Gastrocnemius medialis (tissue), 4 donors: Measurements from ENCODE around the gene NTM.

Experiments used
- POLR2A ChIP-seq, 2 donors: fragments of 450-650 bp; IDR thresholded peaks; one replicate each; pipeline ENCODE4 v1.6.1; 2017; ENCODE audit warnings: antibody characterized with exemption in 2 of 2, mild to moderate bottlenecking in 2 of 2, moderate library complexity in 2 of 2
- TF ChIP-seq, protein P1 (sequence below), 5 experiments: fragments of 450-650 bp in 3 of 5; fragments of 200-600 bp in 2 of 5; sonication (generic) in 2 of 5; IDR thresholded peaks in 4 of 5; conservative IDR thresholded peaks in 1 of 5; 1 replicate in 4 of 5; 2 replicates in 1 of 5; pipeline ENCODE4 v1.5.1; 2016 to 2019; ENCODE audit warnings: antibody characterized with exemption in 5 of 5, mild to moderate bottlenecking in 3 of 5, moderate library complexity in 3 of 5

DNA sequence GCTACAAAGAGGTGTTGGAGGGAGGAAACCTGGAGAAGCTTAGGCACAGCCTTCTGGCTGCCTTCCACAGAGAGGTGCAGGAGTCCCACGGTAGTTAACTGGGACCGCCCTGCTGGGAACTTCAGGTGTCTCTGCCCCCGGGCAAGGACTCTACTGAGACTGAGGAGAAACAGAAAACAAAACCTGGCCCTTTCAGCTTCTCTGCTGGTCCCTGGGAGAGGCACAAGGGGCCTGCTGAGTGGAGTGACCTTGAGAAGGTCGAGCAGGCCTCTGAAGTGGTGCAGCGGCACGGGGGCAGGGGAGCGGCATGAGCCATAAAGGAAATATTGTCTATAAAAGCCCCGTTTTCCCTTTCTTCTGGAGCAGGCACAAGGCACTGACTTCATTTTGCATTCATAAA, 38.9 kb downstream of the NTM start:
- TF ChIP-seq, protein P1, sequence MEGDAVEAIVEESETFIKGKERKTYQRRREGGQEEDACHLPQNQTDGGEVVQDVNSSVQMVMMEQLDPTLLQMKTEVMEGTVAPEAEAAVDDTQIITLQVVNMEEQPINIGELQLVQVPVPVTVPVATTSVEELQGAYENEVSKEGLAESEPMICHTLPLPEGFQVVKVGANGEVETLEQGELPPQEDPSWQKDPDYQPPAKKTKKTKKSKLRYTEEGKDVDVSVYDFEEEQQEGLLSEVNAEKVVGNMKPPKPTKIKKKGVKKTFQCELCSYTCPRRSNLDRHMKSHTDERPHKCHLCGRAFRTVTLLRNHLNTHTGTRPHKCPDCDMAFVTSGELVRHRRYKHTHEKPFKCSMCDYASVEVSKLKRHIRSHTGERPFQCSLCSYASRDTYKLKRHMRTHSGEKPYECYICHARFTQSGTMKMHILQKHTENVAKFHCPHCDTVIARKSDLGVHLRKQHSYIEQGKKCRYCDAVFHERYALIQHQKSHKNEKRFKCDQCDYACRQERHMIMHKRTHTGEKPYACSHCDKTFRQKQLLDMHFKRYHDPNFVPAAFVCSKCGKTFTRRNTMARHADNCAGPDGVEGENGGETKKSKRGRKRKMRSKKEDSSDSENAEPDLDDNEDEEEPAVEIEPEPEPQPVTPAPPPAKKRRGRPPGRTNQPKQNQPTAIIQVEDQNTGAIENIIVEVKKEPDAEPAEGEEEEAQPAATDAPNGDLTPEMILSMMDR (IDR thresholded peaks at IDR 0.05 in 4 of 5, conservative IDR thresholded peaks at IDR 0.05 in 1 of 5): no peak
- TF ChIP-seq POLR2A (IDR thresholded peaks at IDR 0.05): no peak
